K562 (cell line): ENCODE results near the gene RPL39. TPM values are rescaled to one million over a fixed set of nuclear protein-coding genes. Genes with fewer than 3 reads are reported as not detected.

ENCODE experiments used
- ATAC-seq: fragments of 200-7000 bp; cut with Tn5 transposase; 3 replicates; pipeline ENCODE4 v1.9.1; 2020; ENCODE audit warnings: moderate library complexity
- BruUV-seq: library from RNA; stranded (reverse); fragments of 400-500 nt; replicated peaks from 2 replicates; lab custom pipeline; 2021; lab: Mats Ljungman, UMichigan
- CTCF ChIA-PET: fragments of 300-600 bp; formaldehyde crosslinking; extraction: SDS; loops from one replicate; lab custom pipeline; 2021; ENCODE audit warnings: low intra/inter-chr PET ratio; lab: Yijun Ruan, JAX
- POLR2A ChIA-PET: fragments of 300-600, 350-650 bp; sonication (Branson Sonifier 250); formaldehyde crosslinking; extraction: SDS; loops from one replicate; lab custom pipeline; 2021; ENCODE audit warnings: antibody characterized with exemption, inconsistent platforms; lab: Yijun Ruan, JAX
- DNase-seq, 4 experiments: peaks; one replicate each; pipeline versions ENCODE4 v3.0.0 to v3.0.0-alpha.2; 2011 to 2018; ENCODE audit warnings: low spot score in 3 of 4, mixed read lengths in 3 of 4; ENCODE audit errors: extremely low read depth in 1 of 4
- FAIRE-seq: peaks from 2 replicates; lab custom pipeline; 2011; peaks lifted over from hg19 to GRCh38; lab: Jason Lieb, UNC
- H2AFZ ChIP-seq: 2 replicates; pipeline ENCODE4 v1.6.0; 2011; ENCODE audit warnings: low read depth, low read length, control low read depth, inconsistent platforms
- H3K27ac ChIP-seq: fragments of 200-600 bp; 3 replicates; pipeline ENCODE4 v1.8.0; 2011; ENCODE audit warnings: low read depth, mild to moderate bottlenecking, control low read depth, inconsistent platforms, low read length, moderate library complexity, mixed read lengths; ENCODE audit errors: extremely low read depth
- H3K27me3 ChIP-seq, 2 experiments: fragments of 300-600 bp in 1 of 2; 2 replicates in 1 of 2; 3 replicates in 1 of 2; pipeline versions ENCODE4 v1.6.0 to v1.8.0; 2011; ENCODE audit warnings: inconsistent platforms in 2 of 2, low read length in 2 of 2, mild to moderate bottlenecking in 1 of 2, mixed read lengths in 1 of 2, moderate library complexity in 1 of 2; ENCODE audit not compliant: control insufficient read depth in 2 of 2, insufficient read depth in 2 of 2
- H3K36me3 ChIP-seq: fragments of 300-600 bp; 3 replicates; pipeline ENCODE4 v1.8.0; 2011; ENCODE audit warnings: mild to moderate bottlenecking, low read length, inconsistent platforms; ENCODE audit not compliant: control insufficient read depth, insufficient read depth
- H3K4me1 ChIP-seq, 2 experiments: fragments of 200-600 bp in 1 of 2; replicated peaks in 1 of 2; 2 replicates in 1 of 2; 3 replicates in 1 of 2; pipeline versions ENCODE4 v1.5.1 to v1.8.0; 2011; ENCODE audit warnings: inconsistent platforms in 2 of 2, low read length in 2 of 2, mild to moderate bottlenecking in 1 of 2, mixed read lengths in 1 of 2, moderate library complexity in 1 of 2; ENCODE audit not compliant: control insufficient read depth in 2 of 2, insufficient read depth in 2 of 2
- H3K4me2 ChIP-seq: 2 replicates; pipeline ENCODE4 v1.6.1; 2011; ENCODE audit warnings: low read length, control low read depth, inconsistent platforms, mixed read lengths; ENCODE audit not compliant: insufficient read depth
- H3K4me3 ChIP-seq: fragments of 200-600 bp; sonication (generic), shearing (Covaris generic); 2 replicates; pipeline ENCODE4 v1.5.1; 2016; ENCODE audit warnings: control low read depth, inconsistent platforms
- H3K79me2 ChIP-seq: fragments of 200-600 bp; 3 replicates; pipeline ENCODE4 v1.8.0; 2011; ENCODE audit warnings: low read length, inconsistent platforms; ENCODE audit not compliant: control insufficient read depth, insufficient read depth
- H3K9ac ChIP-seq, 2 experiments: 2 replicates each; pipeline versions ENCODE4 v1.6.0 to v1.6.1; 2011; ENCODE audit warnings: low read depth in 2 of 2, low read length in 2 of 2, control low read depth in 1 of 2, inconsistent platforms in 1 of 2, mild to moderate bottlenecking in 1 of 2, mixed read lengths in 1 of 2; ENCODE audit not compliant: insufficient read depth in 1 of 2
- H3K9me1 ChIP-seq: one replicate; pipeline ENCODE4 v1.6.0; 2011; ENCODE audit warnings: inconsistent platforms, mild to moderate bottlenecking, low read length, moderate library complexity; ENCODE audit not compliant: control insufficient read depth, insufficient read depth
- H3K9me3 ChIP-seq: replicated peaks from 2 replicates; pipeline ENCODE4 v1.5.1; 2011; ENCODE audit warnings: low read depth, low read length, inconsistent platforms; ENCODE audit not compliant: control insufficient read depth, insufficient read depth
- H4K20me1 ChIP-seq: replicated peaks from 2 replicates; pipeline ENCODE4 v1.6.1; 2011; ENCODE audit warnings: low read length, inconsistent platforms, mixed read lengths; ENCODE audit not compliant: control insufficient read depth, insufficient read depth
- CBX8 ChIP-seq: fragments of 200-600 bp; sonication (generic); IDR thresholded peaks from 2 replicates; pipeline ENCODE4 v1.6.1; 2012; ENCODE audit warnings: borderline replicate concordance, mixed run types, low read depth, mild to moderate bottlenecking, moderate library complexity, mixed read lengths, low read length, control low read depth, inconsistent platforms; ENCODE audit not compliant: poor library complexity, severe bottlenecking; ENCODE audit errors: extremely low read depth
- RBFOX2 ChIP-seq: fragments of 200-400 bp; formaldehyde crosslinking; IDR thresholded peaks from 2 replicates; pipeline ENCODE4 v1.6.1; 2017; ENCODE audit warnings: low read depth, mild to moderate bottlenecking, low read length, moderate library complexity
- WGBS: fragments of 100-300 bp; shearing (Covaris generic); methylation state at CpG from one replicate; pipeline ENCODE4 v1.1.6; 2016; ENCODE audit warnings: low coverage, mixed read lengths; ENCODE audit not compliant: insufficient coverage; ENCODE audit errors: missing lambda C conversion rate; 5-methylcytosine and 5-hydroxymethylcytosine counted together
- in situ Hi-C: fragments of 300-500 bp; cut with MboI; formaldehyde crosslinking; loops from 4 replicates; pipeline ENCODE4 v1.15.0; 2018; ENCODE audit warnings: inconsistent platforms, mixed read lengths
- intact Hi-C: fragments of 100-400 bp; cut with micrococcal nuclease; formaldehyde crosslinking; loops from 2 replicates; pipeline ENCODE4 v1.14.2; 2022
- polyA plus RNA-seq, 8 experiments: library from polyadenylated mRNA; depleted of rRNA in 4 of 8; stranded (reverse) in 5 of 8; unstranded in 3 of 8; fragments of >200 nt; fragmentation: Nextera tagmentation in 2 of 8; fragmentation: Illumina TruSeq in 1 of 8; extraction: Ambion mirVana in 2 of 8; extraction: Trizol in 1 of 8; gene quantifications; 2 replicates each; pipeline versions ENCODE4 v1.2.1 to v1.2.3, GENCODE V29; 2011 to 2014; ENCODE audit warnings: inconsistent platforms in 1 of 8, missing spikeins in 1 of 8
- total RNA-seq, 7 experiments: library from RNA; depleted of rRNA in 6 of 7; stranded (reverse); fragments of >200 nt in 6 of 7; fragmentation: Illumina TruSeq in 2 of 7; extraction: Trizol in 2 of 7; gene quantifications; 2 replicates each; pipeline versions ENCODE4 v1.2.1 to v1.2.3, GENCODE V29; 2011 to 2021; ENCODE audit warnings: low replicate concordance in 1 of 7
- TF ChIP-seq, protein P1 (sequence below): fragments of 450-650 bp; IDR thresholded peaks from 2 replicates; pipeline ENCODE4 v1.6.1; 2016; ENCODE audit warnings: mild to moderate bottlenecking, moderate library complexity
- TF ChIP-seq, protein P2 (sequence below): sonication (generic); formaldehyde crosslinking; IDR thresholded peaks from 2 replicates; pipeline ENCODE4 v1.4.0; 2020; ENCODE audit warnings: mild to moderate bottlenecking, missing genetic modification reagents
- TF ChIP-seq, protein P3 (sequence below): fragments of 250-450 bp; sonication (Bioruptor Pico); IDR thresholded peaks from 2 replicates; pipeline ENCODE4 v1.4.0; 2020; ENCODE audit warnings: mild to moderate bottlenecking, moderate library complexity

Gene RPL39
- total and polyA plus RNA-seq, 9 of the 15 experiments (the other 6 are each of a cell fraction or from before 2014, with no cell fraction given): 1,382 to 5,043 (median 3,226) TPM

DNA sequence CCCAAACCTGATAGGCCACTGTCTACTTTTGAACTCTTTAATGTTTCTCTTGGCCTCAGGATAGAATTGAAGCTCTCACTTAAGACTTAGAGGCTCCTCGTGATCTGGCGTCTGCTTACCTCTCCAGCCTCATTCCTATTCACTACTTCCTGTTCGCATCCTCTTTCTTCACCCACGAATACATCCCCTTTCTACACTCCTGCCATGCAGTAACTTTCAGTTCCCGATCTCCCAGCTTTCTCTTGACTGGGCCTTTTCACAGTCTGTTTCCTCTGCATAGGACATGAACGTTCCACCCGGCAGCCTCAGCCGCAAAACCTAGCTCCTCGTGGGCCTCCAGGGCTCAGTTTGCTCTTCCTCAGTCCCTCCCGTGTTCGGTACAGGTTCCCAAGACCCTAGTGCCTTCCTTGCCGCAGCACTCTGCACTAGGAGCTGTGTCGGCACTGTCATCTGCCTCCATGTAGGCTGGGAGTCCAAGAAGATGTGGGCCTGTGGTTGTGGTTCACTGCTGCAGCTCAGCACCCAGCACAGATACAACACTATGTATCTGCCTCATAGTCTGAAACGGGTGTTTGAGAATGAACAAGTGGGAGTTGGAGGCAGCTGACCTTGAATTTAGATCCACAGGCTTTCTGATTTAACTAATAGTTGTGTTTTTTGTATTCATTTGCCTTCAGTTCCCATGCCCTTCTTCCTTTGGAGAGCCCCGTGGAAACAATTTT is 15.8 kb downstream of the RPL39 start:
- Histone ChIP-seq H3K36me3 (no peaks in the 10 kb centered on the region), H3K9me1 (no peaks in the 10 kb centered on the region), H3K9ac (no peak overlapping the region), H4K20me1 (no peaks in the 10 kb centered on the region), H2AFZ (no peak overlapping the region), H3K4me3 (no peak overlapping the region), H3K27ac (no peak overlapping the region), H3K4me2 (no peak overlapping the region), H3K79me2 (no peaks in the 10 kb centered on the region), H3K9me3 (no peaks in the 10 kb centered on the region), H3K27me3 (no peaks in the 10 kb centered on the region), H3K4me1 (no peaks in the 10 kb centered on the region; a peak in 1 of 5 replicates)
- BruUV-seq: no TSS peak
- POLR2A ChIA-PET: interaction anchor here (1.1 to 3.4 kb wide), 4 partner anchors 9 to 16 kb away, joined by 3 to 11 read pairs (median 8); partner anchors contain the start of gene RPL39
- intact Hi-C loops (no loop called here), in situ Hi-C loops (no loop called here)
- 75% methylated on average over 14 of the region's 15 CpGs for WGBS
- DNase-seq: no peak
- ATAC-seq: no peak
- FAIRE-seq: no peak
- CTCF ChIA-PET: no interaction called here
- TF ChIP-seq RBFOX2 (no peak), CBX8 (no peak)
- TF ChIP-seq, protein P1, sequence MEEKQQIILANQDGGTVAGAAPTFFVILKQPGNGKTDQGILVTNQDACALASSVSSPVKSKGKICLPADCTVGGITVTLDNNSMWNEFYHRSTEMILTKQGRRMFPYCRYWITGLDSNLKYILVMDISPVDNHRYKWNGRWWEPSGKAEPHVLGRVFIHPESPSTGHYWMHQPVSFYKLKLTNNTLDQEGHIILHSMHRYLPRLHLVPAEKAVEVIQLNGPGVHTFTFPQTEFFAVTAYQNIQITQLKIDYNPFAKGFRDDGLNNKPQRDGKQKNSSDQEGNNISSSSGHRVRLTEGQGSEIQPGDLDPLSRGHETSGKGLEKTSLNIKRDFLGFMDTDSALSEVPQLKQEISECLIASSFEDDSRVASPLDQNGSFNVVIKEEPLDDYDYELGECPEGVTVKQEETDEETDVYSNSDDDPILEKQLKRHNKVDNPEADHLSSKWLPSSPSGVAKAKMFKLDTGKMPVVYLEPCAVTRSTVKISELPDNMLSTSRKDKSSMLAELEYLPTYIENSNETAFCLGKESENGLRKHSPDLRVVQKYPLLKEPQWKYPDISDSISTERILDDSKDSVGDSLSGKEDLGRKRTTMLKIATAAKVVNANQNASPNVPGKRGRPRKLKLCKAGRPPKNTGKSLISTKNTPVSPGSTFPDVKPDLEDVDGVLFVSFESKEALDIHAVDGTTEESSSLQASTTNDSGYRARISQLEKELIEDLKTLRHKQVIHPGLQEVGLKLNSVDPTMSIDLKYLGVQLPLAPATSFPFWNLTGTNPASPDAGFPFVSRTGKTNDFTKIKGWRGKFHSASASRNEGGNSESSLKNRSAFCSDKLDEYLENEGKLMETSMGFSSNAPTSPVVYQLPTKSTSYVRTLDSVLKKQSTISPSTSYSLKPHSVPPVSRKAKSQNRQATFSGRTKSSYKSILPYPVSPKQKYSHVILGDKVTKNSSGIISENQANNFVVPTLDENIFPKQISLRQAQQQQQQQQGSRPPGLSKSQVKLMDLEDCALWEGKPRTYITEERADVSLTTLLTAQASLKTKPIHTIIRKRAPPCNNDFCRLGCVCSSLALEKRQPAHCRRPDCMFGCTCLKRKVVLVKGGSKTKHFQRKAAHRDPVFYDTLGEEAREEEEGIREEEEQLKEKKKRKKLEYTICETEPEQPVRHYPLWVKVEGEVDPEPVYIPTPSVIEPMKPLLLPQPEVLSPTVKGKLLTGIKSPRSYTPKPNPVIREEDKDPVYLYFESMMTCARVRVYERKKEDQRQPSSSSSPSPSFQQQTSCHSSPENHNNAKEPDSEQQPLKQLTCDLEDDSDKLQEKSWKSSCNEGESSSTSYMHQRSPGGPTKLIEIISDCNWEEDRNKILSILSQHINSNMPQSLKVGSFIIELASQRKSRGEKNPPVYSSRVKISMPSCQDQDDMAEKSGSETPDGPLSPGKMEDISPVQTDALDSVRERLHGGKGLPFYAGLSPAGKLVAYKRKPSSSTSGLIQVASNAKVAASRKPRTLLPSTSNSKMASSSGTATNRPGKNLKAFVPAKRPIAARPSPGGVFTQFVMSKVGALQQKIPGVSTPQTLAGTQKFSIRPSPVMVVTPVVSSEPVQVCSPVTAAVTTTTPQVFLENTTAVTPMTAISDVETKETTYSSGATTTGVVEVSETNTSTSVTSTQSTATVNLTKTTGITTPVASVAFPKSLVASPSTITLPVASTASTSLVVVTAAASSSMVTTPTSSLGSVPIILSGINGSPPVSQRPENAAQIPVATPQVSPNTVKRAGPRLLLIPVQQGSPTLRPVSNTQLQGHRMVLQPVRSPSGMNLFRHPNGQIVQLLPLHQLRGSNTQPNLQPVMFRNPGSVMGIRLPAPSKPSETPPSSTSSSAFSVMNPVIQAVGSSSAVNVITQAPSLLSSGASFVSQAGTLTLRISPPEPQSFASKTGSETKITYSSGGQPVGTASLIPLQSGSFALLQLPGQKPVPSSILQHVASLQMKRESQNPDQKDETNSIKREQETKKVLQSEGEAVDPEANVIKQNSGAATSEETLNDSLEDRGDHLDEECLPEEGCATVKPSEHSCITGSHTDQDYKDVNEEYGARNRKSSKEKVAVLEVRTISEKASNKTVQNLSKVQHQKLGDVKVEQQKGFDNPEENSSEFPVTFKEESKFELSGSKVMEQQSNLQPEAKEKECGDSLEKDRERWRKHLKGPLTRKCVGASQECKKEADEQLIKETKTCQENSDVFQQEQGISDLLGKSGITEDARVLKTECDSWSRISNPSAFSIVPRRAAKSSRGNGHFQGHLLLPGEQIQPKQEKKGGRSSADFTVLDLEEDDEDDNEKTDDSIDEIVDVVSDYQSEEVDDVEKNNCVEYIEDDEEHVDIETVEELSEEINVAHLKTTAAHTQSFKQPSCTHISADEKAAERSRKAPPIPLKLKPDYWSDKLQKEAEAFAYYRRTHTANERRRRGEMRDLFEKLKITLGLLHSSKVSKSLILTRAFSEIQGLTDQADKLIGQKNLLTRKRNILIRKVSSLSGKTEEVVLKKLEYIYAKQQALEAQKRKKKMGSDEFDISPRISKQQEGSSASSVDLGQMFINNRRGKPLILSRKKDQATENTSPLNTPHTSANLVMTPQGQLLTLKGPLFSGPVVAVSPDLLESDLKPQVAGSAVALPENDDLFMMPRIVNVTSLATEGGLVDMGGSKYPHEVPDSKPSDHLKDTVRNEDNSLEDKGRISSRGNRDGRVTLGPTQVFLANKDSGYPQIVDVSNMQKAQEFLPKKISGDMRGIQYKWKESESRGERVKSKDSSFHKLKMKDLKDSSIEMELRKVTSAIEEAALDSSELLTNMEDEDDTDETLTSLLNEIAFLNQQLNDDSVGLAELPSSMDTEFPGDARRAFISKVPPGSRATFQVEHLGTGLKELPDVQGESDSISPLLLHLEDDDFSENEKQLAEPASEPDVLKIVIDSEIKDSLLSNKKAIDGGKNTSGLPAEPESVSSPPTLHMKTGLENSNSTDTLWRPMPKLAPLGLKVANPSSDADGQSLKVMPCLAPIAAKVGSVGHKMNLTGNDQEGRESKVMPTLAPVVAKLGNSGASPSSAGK: no peak
- TF ChIP-seq, protein P2, sequence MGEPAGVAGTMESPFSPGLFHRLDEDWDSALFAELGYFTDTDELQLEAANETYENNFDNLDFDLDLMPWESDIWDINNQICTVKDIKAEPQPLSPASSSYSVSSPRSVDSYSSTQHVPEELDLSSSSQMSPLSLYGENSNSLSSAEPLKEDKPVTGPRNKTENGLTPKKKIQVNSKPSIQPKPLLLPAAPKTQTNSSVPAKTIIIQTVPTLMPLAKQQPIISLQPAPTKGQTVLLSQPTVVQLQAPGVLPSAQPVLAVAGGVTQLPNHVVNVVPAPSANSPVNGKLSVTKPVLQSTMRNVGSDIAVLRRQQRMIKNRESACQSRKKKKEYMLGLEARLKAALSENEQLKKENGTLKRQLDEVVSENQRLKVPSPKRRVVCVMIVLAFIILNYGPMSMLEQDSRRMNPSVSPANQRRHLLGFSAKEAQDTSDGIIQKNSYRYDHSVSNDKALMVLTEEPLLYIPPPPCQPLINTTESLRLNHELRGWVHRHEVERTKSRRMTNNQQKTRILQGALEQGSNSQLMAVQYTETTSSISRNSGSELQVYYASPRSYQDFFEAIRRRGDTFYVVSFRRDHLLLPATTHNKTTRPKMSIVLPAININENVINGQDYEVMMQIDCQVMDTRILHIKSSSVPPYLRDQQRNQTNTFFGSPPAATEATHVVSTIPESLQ (CRISPR knock-in tag): no peak
- TF ChIP-seq, protein P3, sequence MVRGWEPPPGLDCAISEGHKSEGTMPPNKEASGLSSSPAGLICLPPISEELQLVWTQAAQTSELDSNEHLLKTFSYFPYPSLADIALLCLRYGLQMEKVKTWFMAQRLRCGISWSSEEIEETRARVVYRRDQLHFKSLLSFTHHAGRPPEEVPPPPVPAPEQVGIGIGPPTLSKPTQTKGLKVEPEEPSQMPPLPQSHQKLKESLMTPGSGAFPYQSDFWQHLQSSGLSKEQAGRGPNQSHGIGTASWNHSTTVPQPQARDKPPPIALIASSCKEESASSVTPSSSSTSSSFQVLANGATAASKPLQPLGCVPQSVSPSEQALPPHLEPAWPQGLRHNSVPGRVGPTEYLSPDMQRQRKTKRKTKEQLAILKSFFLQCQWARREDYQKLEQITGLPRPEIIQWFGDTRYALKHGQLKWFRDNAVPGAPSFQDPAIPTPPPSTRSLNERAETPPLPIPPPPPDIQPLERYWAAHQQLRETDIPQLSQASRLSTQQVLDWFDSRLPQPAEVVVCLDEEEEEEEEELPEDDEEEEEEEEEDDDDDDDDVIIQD (CRISPR knock-in tag): no peak
